ENCODE results near the gene HNRNPC.

DNA sequence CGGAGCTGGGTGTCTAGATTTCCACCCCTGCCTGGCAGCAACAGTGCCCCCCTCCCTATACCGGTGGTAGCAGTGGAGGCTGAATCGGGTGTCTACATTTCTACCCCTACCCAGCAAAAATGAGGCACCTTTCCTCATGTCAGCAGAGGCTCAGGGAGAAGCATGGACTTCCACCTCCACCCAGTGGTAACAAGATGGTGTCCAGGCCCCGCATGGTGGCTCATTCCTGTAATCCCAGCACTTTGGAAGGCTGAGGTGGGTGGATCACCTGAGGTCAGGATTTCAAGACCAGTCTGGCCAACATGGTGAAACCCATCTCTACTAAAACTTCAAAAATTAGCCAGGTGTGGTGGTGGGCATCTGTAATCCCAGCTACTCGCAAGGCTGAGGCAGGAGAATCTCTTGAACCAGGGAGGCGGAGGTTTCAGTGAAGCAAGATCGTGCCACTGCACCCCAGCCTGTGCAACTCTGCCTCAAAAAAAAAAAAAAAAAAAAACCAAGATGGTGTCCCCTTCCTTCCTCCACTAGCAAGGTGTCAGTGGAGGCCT is 77.9 kb downstream of the HNRNPC start:
- TF ChIP-seq, protein P1, sequence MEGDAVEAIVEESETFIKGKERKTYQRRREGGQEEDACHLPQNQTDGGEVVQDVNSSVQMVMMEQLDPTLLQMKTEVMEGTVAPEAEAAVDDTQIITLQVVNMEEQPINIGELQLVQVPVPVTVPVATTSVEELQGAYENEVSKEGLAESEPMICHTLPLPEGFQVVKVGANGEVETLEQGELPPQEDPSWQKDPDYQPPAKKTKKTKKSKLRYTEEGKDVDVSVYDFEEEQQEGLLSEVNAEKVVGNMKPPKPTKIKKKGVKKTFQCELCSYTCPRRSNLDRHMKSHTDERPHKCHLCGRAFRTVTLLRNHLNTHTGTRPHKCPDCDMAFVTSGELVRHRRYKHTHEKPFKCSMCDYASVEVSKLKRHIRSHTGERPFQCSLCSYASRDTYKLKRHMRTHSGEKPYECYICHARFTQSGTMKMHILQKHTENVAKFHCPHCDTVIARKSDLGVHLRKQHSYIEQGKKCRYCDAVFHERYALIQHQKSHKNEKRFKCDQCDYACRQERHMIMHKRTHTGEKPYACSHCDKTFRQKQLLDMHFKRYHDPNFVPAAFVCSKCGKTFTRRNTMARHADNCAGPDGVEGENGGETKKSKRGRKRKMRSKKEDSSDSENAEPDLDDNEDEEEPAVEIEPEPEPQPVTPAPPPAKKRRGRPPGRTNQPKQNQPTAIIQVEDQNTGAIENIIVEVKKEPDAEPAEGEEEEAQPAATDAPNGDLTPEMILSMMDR (conservative IDR thresholded peaks at IDR 0.05; ENCODE audit: low read length) = no peak
- no peak for TF ChIP-seq EZH2phosphoT487 (IDR thresholded peaks at IDR 0.05; ENCODE audit: borderline replicate concordance)

All from Loucy (cell line).